ENCODE data around the gene PREX1. TPM values are rescaled to one million over a fixed set of nuclear protein-coding genes. Genes with fewer than 3 reads are reported as not detected.

PREX1 gene
- total and polyA plus RNA-seq, 3 donors from 2014 or later, result 18.0 to 36.5 (median 27.1) TPM

GRCh38 chr20:48618631-48619030, 209.2 kb downstream of the PREX1 start:
- no peak overlapping the region for H3K4me3 ChIP-seq
- H3K27me3 ChIP-seq, result no peaks in the 10 kb centered on the region
- no peak for DNase-seq
- no peaks in the 10 kb centered on the region for H3K9me3 ChIP-seq
- H3K36me3 ChIP-seq (ENCODE audit: low read depth, missing control alignments), result no peaks in the 10 kb centered on the region
- TF ChIP-seq CTCF (IDR thresholded peaks at IDR 0.05) (no peak), POLR2A (IDR thresholded peaks at IDR 0.05) (no peak)
- H3K27ac ChIP-seq, result no peak overlapping the region
- intact Hi-C loops (cut with DNase I; ENCODE audit: low total_unique reads), result no loop called here
- WGBS, 2 donors, result 93 to 95% methylated on average over 7 to 12 of the region's 12 CpGs
- peaks cover 34% of the 10 kb centered on the region for H3K4me1 ChIP-seq

GRCh38 chr20:48618052-48618451, 209.7 kb downstream of the PREX1 start:
- DNase-seq, result no peak
- WGBS, 2 donors, result 96% methylated on average over 13 of the region's 13 CpGs
- no peak overlapping the region for H3K4me3 ChIP-seq

GRCh38 chr20:48617481-48617880, 210.3 kb downstream of the PREX1 start:
- Histone ChIP-seq H3K4me1 (peaks cover 28% of the 10 kb centered on the region), H3K36me3 (ENCODE audit: low read depth, missing control alignments) (no peaks in the 10 kb centered on the region), H3K9me3 (no peaks in the 10 kb centered on the region), H3K4me3 (no peak overlapping the region), H3K27me3 (no peaks in the 10 kb centered on the region), H3K27ac (no peak overlapping the region)
- intact Hi-C loops (cut with DNase I; ENCODE audit: low total_unique reads), result no loop called here
- WGBS, 2 donors, result 89 to 94% methylated on average over 4 to 7 of the region's 7 CpGs
- no peak for DNase-seq
- TF ChIP-seq CTCF (IDR thresholded peaks at IDR 0.05) (no peak), POLR2A (IDR thresholded peaks at IDR 0.05) (no peak)

More at GRCh38 chr20:48618052-48618451, 209.7 kb downstream of the PREX1 start:
- H3K9me3 ChIP-seq, result no peaks in the 10 kb centered on the region
- intact Hi-C loops (cut with DNase I; ENCODE audit: low total_unique reads), result no loop called here
- H3K36me3 ChIP-seq (ENCODE audit: low read depth, missing control alignments), result no peaks in the 10 kb centered on the region
- TF ChIP-seq POLR2A (IDR thresholded peaks at IDR 0.05) (no peak), CTCF (IDR thresholded peaks at IDR 0.05) (no peak)
- peaks cover 34% of the 10 kb centered on the region for H3K4me1 ChIP-seq
- no peak overlapping the region for H3K27ac ChIP-seq
- H3K27me3 ChIP-seq, result no peaks in the 10 kb centered on the region

GRCh38 chr20:48616481-48616880, 211.3 kb downstream of the PREX1 start:
- Histone ChIP-seq H3K36me3 (ENCODE audit: low read depth, missing control alignments) (no peaks in the 10 kb centered on the region), H3K9me3 (no peaks in the 10 kb centered on the region), H3K4me1 (peaks cover 18% of the 10 kb centered on the region), H3K27ac (no peak overlapping the region), H3K4me3 (no peak overlapping the region), H3K27me3 (no peaks in the 10 kb centered on the region)
- 85 to 100% methylated on average over 1 to 7 of the region's 7 CpGs for WGBS, 2 donors
- TF ChIP-seq POLR2A (IDR thresholded peaks at IDR 0.05) (no peak), CTCF (IDR thresholded peaks at IDR 0.05) (no peak)
- intact Hi-C loops (cut with DNase I; ENCODE audit: low total_unique reads), result no loop called here
- DNase-seq, result no peak

GRCh38 chr20:48615871-48616270, 211.9 kb downstream of the PREX1 start:
- H3K27me3 ChIP-seq, result no peaks in the 10 kb centered on the region
- DNase-seq, result no peak
- intact Hi-C loops (cut with DNase I; ENCODE audit: low total_unique reads), result no loop called here
- no peak overlapping the region for H3K27ac ChIP-seq
- H3K4me1 ChIP-seq, result peaks cover 12% of the 10 kb centered on the region
- no peak for TF ChIP-seq POLR2A (IDR thresholded peaks at IDR 0.05)
- TF ChIP-seq CTCF (IDR thresholded peaks at IDR 0.05), result no peak
- no peaks in the 10 kb centered on the region for H3K36me3 ChIP-seq (ENCODE audit: low read depth, missing control alignments)
- no peak overlapping the region for H3K4me3 ChIP-seq
- no peaks in the 10 kb centered on the region for H3K9me3 ChIP-seq
- 90 to 94% methylated on average over 3 of the region's 3 CpGs for WGBS, 2 donors
